Fibroblast of the aortic adventitia (primary cell): ENCODE data around the gene FBLN5. TPM values are rescaled to one million over a fixed set of nuclear protein-coding genes. Genes with fewer than 3 reads are reported as not detected.

Source experiments
- DNase-seq: peaks from one replicate; pipeline ENCODE4 v3.0.0-alpha.2; 2010; ENCODE audit warnings: low read depth
- H3K4me3 ChIP-seq: 2 replicates; pipeline ENCODE4 v1.5.1; 2011; ENCODE audit warnings: low read depth, mild to moderate bottlenecking, control low read depth, low read length, moderate library complexity
- total RNA-seq: library from RNA; depleted of rRNA; stranded (reverse); fragments of >200 nt; gene quantifications from 2 replicates; pipeline ENCODE4 v1.2.3, GENCODE V29; 2012; ENCODE audit warnings: low replicate concordance
- TF ChIP-seq, protein P1 (sequence below): IDR thresholded peaks from 2 replicates; pipeline ENCODE4 v1.5.1; 2011; ENCODE audit warnings: mild to moderate bottlenecking, low read length, control low read depth, inconsistent platforms; ENCODE audit not compliant: insufficient read depth

Gene FBLN5
- total RNA-seq, 1 donor = 137 TPM

DNA sequence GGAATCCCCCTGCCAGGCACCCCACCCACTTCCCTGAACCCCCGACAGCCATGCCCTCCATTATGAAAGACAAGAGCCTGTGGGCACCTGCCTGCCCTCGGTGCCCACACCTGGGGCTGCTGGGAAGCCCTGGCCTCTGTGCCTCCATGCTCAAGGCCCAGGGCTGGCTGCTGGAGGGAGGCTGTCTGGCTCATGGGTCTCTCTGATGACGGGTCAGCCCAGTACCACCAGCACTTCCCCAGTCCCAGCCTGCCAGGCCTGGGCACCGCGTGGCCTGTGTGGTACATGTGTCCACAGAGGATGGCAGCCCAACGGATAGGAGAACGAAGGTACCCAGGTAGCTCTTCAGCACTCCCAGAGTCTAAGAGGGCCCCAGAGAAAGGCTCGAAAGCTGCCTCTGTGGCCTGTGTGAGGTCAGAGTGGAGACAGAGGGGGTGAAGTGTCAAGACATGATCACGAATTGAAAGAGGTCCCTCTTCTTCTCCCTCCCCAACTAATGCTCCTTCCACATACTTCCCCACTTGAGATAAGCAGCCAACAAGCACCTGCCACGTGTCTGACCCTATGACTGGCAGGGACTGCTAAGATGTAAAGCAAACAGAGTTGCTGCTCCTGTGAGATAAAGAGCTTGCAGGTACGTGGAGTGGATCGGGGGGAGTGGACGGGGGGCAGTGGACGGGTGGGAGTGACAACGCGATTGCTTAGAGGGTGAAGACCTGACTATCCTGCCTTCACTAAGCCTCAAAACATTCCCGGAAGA lies 21.2 kb downstream of the FBLN5 start:
- no peak overlapping the region for H3K4me3 ChIP-seq
- DNase-seq = no peak
- TF ChIP-seq, protein P1, sequence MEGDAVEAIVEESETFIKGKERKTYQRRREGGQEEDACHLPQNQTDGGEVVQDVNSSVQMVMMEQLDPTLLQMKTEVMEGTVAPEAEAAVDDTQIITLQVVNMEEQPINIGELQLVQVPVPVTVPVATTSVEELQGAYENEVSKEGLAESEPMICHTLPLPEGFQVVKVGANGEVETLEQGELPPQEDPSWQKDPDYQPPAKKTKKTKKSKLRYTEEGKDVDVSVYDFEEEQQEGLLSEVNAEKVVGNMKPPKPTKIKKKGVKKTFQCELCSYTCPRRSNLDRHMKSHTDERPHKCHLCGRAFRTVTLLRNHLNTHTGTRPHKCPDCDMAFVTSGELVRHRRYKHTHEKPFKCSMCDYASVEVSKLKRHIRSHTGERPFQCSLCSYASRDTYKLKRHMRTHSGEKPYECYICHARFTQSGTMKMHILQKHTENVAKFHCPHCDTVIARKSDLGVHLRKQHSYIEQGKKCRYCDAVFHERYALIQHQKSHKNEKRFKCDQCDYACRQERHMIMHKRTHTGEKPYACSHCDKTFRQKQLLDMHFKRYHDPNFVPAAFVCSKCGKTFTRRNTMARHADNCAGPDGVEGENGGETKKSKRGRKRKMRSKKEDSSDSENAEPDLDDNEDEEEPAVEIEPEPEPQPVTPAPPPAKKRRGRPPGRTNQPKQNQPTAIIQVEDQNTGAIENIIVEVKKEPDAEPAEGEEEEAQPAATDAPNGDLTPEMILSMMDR = no peak

DNA sequence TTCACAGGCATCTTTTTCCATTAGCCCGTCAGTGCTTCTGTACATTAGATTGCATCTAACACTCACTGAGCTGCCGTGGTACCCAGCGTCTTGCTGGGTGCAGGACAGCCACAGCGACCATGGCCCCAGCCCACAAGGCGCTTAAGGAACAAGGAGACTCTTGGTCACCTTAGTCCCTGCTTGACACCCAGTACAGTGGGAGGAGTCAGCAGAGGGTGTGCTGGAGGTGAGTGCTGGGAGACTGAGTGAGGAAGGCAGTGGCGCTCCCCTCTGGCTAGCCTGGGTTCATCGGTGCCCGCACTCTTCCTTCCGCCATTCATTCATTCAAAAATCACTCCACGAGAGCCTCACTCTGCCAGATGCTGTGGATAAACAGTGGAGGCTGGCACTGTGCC lies 21.8 kb downstream of the FBLN5 start:
- no peak for DNase-seq
- TF ChIP-seq, protein P1 = no peak
- no peak overlapping the region for H3K4me3 ChIP-seq

DNA sequence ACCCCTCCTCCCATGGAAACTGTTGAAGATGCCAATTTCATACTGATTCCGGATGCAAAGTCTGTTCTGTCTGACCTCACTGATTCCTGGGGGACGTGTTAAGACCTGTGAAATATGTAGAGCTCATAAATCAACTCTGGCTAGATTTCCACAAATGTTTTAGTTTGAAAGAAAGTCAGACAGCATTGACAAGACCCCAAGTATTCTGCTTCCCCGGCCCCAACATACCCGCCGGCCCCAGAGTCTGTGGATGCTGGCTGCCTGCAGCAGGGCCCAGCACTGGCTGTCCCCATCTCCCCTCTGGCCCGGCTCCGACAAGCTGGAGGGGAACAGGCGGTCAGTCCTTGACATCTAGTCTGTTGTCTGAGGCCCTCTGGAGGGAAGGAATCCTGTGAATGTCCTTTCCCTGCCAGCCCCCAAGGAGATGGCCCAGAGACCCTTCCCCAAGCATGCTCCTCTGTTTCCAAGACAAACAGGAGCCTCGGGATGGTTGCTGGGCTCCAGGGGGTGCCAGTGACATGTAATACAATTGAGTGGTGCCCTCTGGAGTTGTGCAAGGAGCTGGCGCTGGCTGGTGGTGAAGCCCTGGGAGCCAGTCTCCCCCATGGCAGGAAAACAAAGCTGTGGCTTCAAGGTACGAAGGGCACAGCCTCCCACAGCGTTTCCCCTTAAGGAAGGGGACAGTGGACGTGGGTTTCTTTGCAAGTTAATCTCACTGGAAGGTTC lies 22.3 kb downstream of the FBLN5 start:
- no peak overlapping the region for H3K4me3 ChIP-seq
- DNase-seq = peak; percentile 83
- TF ChIP-seq, protein P1 = no peak

DNA sequence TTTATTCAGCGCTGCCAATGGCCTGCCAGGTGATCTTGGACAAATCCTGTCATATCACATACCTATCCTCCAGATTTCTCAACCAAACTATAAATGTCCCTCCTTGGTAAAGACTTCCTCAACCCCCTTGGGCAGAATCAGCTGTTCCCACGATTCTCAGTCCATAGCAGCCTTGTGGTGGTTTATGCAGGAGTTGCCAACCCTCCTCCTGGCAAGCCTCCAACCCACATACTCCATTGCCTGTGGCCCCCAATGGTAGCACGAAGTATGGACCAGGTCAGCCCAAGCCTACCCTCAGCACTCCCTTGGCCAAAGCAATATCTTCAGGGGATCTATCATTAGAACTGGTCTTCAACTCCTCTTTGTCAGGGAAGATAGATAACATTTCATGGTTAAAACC lies 27.0 kb downstream of the FBLN5 start:
- TF ChIP-seq, protein P1 = no peak
- no peak overlapping the region for H3K4me3 ChIP-seq
- no peak for DNase-seq

DNA sequence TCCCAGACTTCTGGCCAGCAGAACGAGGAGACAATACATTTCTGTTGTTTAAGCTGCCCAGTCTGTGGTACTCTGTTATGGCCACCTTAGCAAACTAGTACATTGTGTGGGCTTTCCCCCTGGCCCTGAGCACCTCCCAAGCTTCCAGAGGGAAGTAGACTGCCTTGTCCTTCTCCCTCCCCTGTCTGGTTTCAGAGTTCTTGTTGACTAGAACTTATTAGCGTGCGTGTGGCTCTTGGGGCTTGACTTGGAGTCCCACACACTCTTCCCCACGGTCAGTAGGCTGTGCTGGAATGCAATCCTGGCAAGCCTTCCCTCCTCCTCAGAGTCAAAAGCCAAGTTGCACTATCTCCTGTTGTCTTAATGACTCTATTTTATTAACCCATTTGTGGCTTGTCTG lies 27.7 kb downstream of the FBLN5 start:
- TF ChIP-seq, protein P1 = no peak
- H3K4me3 ChIP-seq = no peak overlapping the region
- peak; percentile 84 for DNase-seq

DNA sequence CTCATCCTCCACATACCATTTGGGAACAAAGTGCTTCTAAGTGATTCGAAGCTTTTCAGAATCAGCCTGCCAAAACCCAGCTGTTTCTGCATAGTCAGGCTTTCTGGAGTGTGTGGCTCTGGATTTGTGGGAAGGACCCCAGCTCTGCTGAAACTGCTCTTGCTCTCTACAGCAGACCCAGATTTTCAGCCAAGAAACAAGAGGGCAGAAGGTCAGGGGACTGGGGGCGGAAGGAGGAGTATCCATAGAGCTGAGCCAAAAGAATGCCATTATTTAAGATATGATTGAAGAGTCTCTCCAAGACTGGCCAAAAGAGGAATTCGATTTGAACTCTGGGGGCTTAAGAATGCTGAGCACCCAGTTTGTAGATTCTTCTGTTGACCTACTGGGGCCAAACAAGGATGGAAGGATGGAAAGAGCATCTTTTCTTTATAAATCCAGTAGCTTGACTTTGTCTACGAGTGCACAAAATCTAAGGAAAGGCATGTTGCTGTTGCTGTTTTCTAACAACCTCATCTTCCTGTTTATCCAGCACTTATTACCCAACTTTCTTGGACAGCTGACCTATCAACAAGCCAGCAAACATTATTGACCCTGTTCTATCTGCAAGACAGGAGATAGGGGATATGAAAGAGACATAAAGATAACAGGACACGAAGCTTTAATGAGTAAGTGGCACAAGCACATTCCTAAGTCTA lies 29.2 kb downstream of the FBLN5 start:
- TF ChIP-seq, protein P1 = no peak
- peak; percentile 23 for DNase-seq
- no peak overlapping the region for H3K4me3 ChIP-seq
